Hepatocyte (in vitro differentiated cells): ENCODE results near the gene IL10RA.

Experiments
- EZH2 ChIP-seq: fragments of 200-600 bp; sonication (generic); IDR thresholded peaks from 2 replicates; pipeline ENCODE4 v1.6.1; 2016; ENCODE audit warnings: antibody characterized with exemption, mild to moderate bottlenecking, borderline replicate concordance
- EZH2phosphoT487 ChIP-seq: fragments of 200-600 bp; sonication (generic); IDR thresholded peaks from one replicate; pipeline ENCODE4 v1.6.1; 2018; ENCODE audit warnings: antibody characterized with exemption, mild to moderate bottlenecking, low read depth, moderate library complexity; ENCODE audit not compliant: unreplicated experiment, severe bottlenecking
- TF ChIP-seq, protein P1 (sequence below): fragments of 200-600 bp; sonication (generic); IDR thresholded peaks from 2 replicates; pipeline ENCODE4 v1.5.1; 2016; ENCODE audit warnings: antibody characterized with exemption, mild to moderate bottlenecking; ENCODE audit not compliant: poor library complexity

GRCh38 chr11:117970400-117971024, 15.7 kb upstream of the IL10RA start:
- TF ChIP-seq EZH2, result no peak
- TF ChIP-seq, protein P1, sequence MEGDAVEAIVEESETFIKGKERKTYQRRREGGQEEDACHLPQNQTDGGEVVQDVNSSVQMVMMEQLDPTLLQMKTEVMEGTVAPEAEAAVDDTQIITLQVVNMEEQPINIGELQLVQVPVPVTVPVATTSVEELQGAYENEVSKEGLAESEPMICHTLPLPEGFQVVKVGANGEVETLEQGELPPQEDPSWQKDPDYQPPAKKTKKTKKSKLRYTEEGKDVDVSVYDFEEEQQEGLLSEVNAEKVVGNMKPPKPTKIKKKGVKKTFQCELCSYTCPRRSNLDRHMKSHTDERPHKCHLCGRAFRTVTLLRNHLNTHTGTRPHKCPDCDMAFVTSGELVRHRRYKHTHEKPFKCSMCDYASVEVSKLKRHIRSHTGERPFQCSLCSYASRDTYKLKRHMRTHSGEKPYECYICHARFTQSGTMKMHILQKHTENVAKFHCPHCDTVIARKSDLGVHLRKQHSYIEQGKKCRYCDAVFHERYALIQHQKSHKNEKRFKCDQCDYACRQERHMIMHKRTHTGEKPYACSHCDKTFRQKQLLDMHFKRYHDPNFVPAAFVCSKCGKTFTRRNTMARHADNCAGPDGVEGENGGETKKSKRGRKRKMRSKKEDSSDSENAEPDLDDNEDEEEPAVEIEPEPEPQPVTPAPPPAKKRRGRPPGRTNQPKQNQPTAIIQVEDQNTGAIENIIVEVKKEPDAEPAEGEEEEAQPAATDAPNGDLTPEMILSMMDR, result no peak
- no peak for TF ChIP-seq EZH2phosphoT487
